K562 (cell line): ENCODE data around the gene BBLN. TPM values are rescaled to one million over a fixed set of nuclear protein-coding genes. Genes with fewer than 3 reads are reported as not detected.

ENCODE experiments used
- ATF2 ChIP-seq: sonication (generic); formaldehyde crosslinking; IDR thresholded peaks from 2 replicates; pipeline ENCODE4 v1.8.1; 2022; ENCODE audit warnings: missing genetic modification reagents
- BCL6 ChIP-seq: fragments of 250-450 bp; sonication (Bioruptor Pico); IDR thresholded peaks from 2 replicates; pipeline ENCODE4 v1.4.0; 2020
- C11orf30 ChIP-seq: fragments of 450-650 bp; IDR thresholded peaks from 2 replicates; pipeline ENCODE4 v1.6.1; 2016; ENCODE audit warnings: low read depth, mild to moderate bottlenecking
- FOXO4 ChIP-seq: fragments of 450-650 bp; formaldehyde crosslinking; IDR thresholded peaks from 2 replicates; pipeline ENCODE4 v1.4.0; 2020; ENCODE audit warnings: mild to moderate bottlenecking, moderate library complexity
- HIVEP1 ChIP-seq: fragments of 250-450 bp; sonication (Bioruptor Pico); IDR thresholded peaks from 2 replicates; pipeline ENCODE4 v1.4.0; 2020; ENCODE audit warnings: mild to moderate bottlenecking
- MCM5 ChIP-seq: fragments of 450-650 bp; IDR thresholded peaks from 2 replicates; pipeline ENCODE4 v1.6.1; 2016; ENCODE audit warnings: low read depth
- MTA1 ChIP-seq: fragments of 450-650 bp; IDR thresholded peaks from 2 replicates; pipeline ENCODE4 v1.6.1; 2017; ENCODE audit warnings: borderline replicate concordance
- REST ChIP-seq, 2 experiments: fragments of 450-650 bp; formaldehyde crosslinking in 1 of 2; IDR thresholded peaks; 2 replicates each; pipeline versions ENCODE4 v1.4.0 to v1.6.1; 2014 to 2020; ENCODE audit warnings: mild to moderate bottlenecking in 2 of 2, borderline replicate concordance in 1 of 2, low read depth in 1 of 2
- TAF9B ChIP-seq: fragments of 450-650 bp; IDR thresholded peaks from 2 replicates; pipeline ENCODE4 v1.6.1; 2018; ENCODE audit warnings: mild to moderate bottlenecking; ENCODE audit not compliant: partially characterized antibody
- ZFP30 ChIP-seq: fragments of 250-450 bp; sonication (Bioruptor Pico); IDR thresholded peaks from 2 replicates; pipeline ENCODE4 v1.8.0; 2022; ENCODE audit warnings: moderate library complexity, mild to moderate bottlenecking, inconsistent platforms, borderline replicate concordance
- ZMIZ1 ChIP-seq, 2 experiments: fragments of 150-350 bp in 1 of 2; IDR thresholded peaks; 2 replicates each; pipeline ENCODE4 v1.6.1; 2012 to 2016; ENCODE audit warnings: low read depth in 2 of 2, low read length in 2 of 2, mild to moderate bottlenecking in 1 of 2, moderate library complexity in 1 of 2
- ZNF830 ChIP-seq: fragments of 250-450 bp; sonication (Bioruptor Pico); IDR thresholded peaks from 2 replicates; pipeline ENCODE4 v1.5.0; 2021; ENCODE audit warnings: mild to moderate bottlenecking
- polyA plus RNA-seq, 8 experiments: library from polyadenylated mRNA; depleted of rRNA in 4 of 8; stranded (reverse) in 5 of 8; unstranded in 3 of 8; fragments of >200 nt; fragmentation: Nextera tagmentation in 2 of 8; fragmentation: Illumina TruSeq in 1 of 8; extraction: Ambion mirVana in 2 of 8; extraction: Trizol in 1 of 8; gene quantifications; 2 replicates each; pipeline versions ENCODE4 v1.2.1 to v1.2.3, GENCODE V29; 2011 to 2014; ENCODE audit warnings: inconsistent platforms in 1 of 8, missing spikeins in 1 of 8
- total RNA-seq, 7 experiments: library from RNA; depleted of rRNA in 6 of 7; stranded (reverse); fragments of >200 nt in 6 of 7; fragmentation: Illumina TruSeq in 2 of 7; extraction: Trizol in 2 of 7; gene quantifications; 2 replicates each; pipeline versions ENCODE4 v1.2.1 to v1.2.3, GENCODE V29; 2011 to 2021; ENCODE audit warnings: low replicate concordance in 1 of 7

BBLN gene
- total and polyA plus RNA-seq, 9 of the 15 experiments (the other 6 are each of a cell fraction or from before 2014, with no cell fraction given) = 4.2 to 331 (median 87.1) TPM

GRCh38 chr9:128203707-128204551 is 43.9 kb downstream of the BBLN start (continued):
- peak; percentile 44; the same call in 1 of the 2 replicates for TF ChIP-seq REST (IDR thresholded peaks at IDR 0.05; ENCODE audit: borderline replicate concordance)
- peak; percentile 87 for TF ChIP-seq REST (CRISPR knock-in tag; IDR thresholded peaks at IDR 0.05; ENCODE audit: low read depth)
- no peak for TF ChIP-seq BCL6 (CRISPR knock-in tag)
- TF ChIP-seq C11orf30 = no peak
- TF ChIP-seq ZNF830 (CRISPR knock-in tag) = no peak
- TF ChIP-seq TAF9B = no peak
- TF ChIP-seq FOXO4 (CRISPR knock-in tag) = no peak
- TF ChIP-seq MCM5 = no peak
- TF ChIP-seq ZMIZ1 (IDR thresholded peaks at IDR 0.05; ENCODE audit: low read depth in 2 of 2, low read length in 2 of 2) = 0 out of 4 replicates have a peak, but pooled peaks of 1 of the 2 experiments have one; percentile 29
- no peak for TF ChIP-seq ATF2 (CRISPR knock-in tag)
- TF ChIP-seq HIVEP1 = no peak
- TF ChIP-seq ZFP30 (CRISPR knock-in tag) = no peak
- TF ChIP-seq MTA1 = 0 out of 2 replicates have a peak, but pooled peaks have one; percentile 63
